GM12878 (cell line): ENCODE measurements around the gene AGAP2.

ENCODE experiments used
- ASH2L ChIP-seq: fragments of 300-600, 200-600 bp; sonication (generic); IDR thresholded peaks from 2 replicates; pipeline ENCODE4 v1.6.1; 2017; ENCODE audit warnings: low read depth, mild to moderate bottlenecking, borderline replicate concordance
- BACH1 ChIP-seq: fragments of 450-650 bp; IDR thresholded peaks from 2 replicates; pipeline ENCODE4 v1.6.1; 2017; ENCODE audit warnings: mild to moderate bottlenecking, borderline replicate concordance
- BCL11A ChIP-seq: IDR thresholded peaks from 2 replicates; pipeline ENCODE4 v1.6.1; 2011; ENCODE audit warnings: low read depth, low read length
- FOXM1 ChIP-seq: IDR thresholded peaks from 2 replicates; pipeline ENCODE4 v1.6.1; 2012; ENCODE audit warnings: low read depth, mild to moderate bottlenecking, inconsistent platforms, low read length, moderate library complexity
- NR2C2 ChIP-seq: IDR thresholded peaks from 2 replicates; pipeline ENCODE4 v1.6.1; 2011; ENCODE audit warnings: borderline replicate concordance, low read depth; ENCODE audit not compliant: control insufficient read depth, insufficient read length
- PAX5 ChIP-seq: IDR thresholded peaks from 2 replicates; pipeline ENCODE4 v1.6.1; 2011; ENCODE audit warnings: low read depth, low read length, borderline replicate concordance
- POLR2AphosphoS5 ChIP-seq: IDR thresholded peaks from 2 replicates; pipeline ENCODE4 v1.6.1; 2011; ENCODE audit warnings: mild to moderate bottlenecking, low read length, inconsistent platforms
- RFX5 ChIP-seq: IDR thresholded peaks from 2 replicates; pipeline ENCODE4 v1.6.1; 2011; ENCODE audit warnings: low read depth, low read length, improper control_type of control experiment
- SIN3A ChIP-seq: IDR thresholded peaks from 2 replicates; pipeline ENCODE4 v1.6.1; 2012; ENCODE audit warnings: low read depth, low read length, improper control_type of control experiment
- SRF ChIP-seq, 2 experiments: IDR thresholded peaks; 2 replicates each; pipeline ENCODE4 v1.6.1; 2011; ENCODE audit warnings: low read depth in 2 of 2, low read length in 2 of 2, mild to moderate bottlenecking in 1 of 2, moderate library complexity in 1 of 2
- USF1 ChIP-seq: IDR thresholded peaks from 2 replicates; pipeline ENCODE4 v1.6.1; 2011; ENCODE audit warnings: borderline replicate concordance, low read depth, mild to moderate bottlenecking, moderate library complexity, mixed read lengths, low read length; ENCODE audit not compliant: insufficient read depth; ENCODE audit errors: extremely low read length
- ZBTB33 ChIP-seq: fragments of 450-650 bp; IDR thresholded peaks from 2 replicates; pipeline ENCODE4 v1.6.1; 2017; ENCODE audit warnings: mild to moderate bottlenecking
- TF ChIP-seq, protein P1 (sequence below): fragments of 450-650 bp; IDR thresholded peaks from 2 replicates; pipeline ENCODE4 v1.6.1; 2017; ENCODE audit warnings: mild to moderate bottlenecking, moderate library complexity
- TF ChIP-seq, protein P2 (sequence below), 3 experiments: IDR thresholded peaks in 2 of 3; conservative IDR thresholded peaks in 1 of 3; 2 replicates each; pipeline ENCODE4 v1.5.1; 2011; ENCODE audit warnings: low read depth in 3 of 3, low read length in 3 of 3, mild to moderate bottlenecking in 3 of 3, control low read depth in 2 of 3, moderate library complexity in 2 of 3, inconsistent platforms in 1 of 3, mixed read lengths in 1 of 3; ENCODE audit not compliant: control insufficient read depth in 2 of 3, insufficient read depth in 1 of 3; ENCODE audit errors: extremely low read depth in 1 of 3

GRCh38 chr12:57723630-57723962, 14.9 kb downstream of the AGAP2 start:
- TF ChIP-seq BCL11A, result no peak
- TF ChIP-seq USF1, result no peak
- no peak for TF ChIP-seq NR2C2
- TF ChIP-seq, protein P1, sequence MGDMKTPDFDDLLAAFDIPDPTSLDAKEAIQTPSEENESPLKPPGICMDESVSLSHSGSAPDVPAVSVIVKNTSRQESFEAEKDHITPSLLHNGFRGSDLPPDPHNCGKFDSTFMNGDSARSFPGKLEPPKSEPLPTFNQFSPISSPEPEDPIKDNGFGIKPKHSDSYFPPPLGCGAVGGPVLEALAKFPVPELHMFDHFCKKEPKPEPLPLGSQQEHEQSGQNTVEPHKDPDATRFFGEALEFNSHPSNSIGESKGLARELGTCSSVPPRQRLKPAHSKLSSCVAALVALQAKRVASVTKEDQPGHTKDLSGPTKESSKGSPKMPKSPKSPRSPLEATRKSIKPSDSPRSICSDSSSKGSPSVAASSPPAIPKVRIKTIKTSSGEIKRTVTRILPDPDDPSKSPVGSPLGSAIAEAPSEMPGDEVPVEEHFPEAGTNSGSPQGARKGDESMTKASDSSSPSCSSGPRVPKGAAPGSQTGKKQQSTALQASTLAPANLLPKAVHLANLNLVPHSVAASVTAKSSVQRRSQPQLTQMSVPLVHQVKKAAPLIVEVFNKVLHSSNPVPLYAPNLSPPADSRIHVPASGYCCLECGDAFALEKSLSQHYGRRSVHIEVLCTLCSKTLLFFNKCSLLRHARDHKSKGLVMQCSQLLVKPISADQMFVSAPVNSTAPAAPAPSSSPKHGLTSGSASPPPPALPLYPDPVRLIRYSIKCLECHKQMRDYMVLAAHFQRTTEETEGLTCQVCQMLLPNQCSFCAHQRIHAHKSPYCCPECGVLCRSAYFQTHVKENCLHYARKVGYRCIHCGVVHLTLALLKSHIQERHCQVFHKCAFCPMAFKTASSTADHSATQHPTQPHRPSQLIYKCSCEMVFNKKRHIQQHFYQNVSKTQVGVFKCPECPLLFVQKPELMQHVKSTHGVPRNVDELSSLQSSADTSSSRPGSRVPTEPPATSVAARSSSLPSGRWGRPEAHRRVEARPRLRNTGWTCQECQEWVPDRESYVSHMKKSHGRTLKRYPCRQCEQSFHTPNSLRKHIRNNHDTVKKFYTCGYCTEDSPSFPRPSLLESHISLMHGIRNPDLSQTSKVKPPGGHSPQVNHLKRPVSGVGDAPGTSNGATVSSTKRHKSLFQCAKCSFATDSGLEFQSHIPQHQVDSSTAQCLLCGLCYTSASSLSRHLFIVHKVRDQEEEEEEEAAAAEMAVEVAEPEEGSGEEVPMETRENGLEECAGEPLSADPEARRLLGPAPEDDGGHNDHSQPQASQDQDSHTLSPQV, result no peak
- no peak for TF ChIP-seq ZBTB33
- TF ChIP-seq SRF (IDR thresholded peaks at IDR 0.05; ENCODE audit: low read depth in 2 of 2, low read length in 2 of 2), result no peak
- TF ChIP-seq BACH1, result no peak
- TF ChIP-seq, protein P2, sequence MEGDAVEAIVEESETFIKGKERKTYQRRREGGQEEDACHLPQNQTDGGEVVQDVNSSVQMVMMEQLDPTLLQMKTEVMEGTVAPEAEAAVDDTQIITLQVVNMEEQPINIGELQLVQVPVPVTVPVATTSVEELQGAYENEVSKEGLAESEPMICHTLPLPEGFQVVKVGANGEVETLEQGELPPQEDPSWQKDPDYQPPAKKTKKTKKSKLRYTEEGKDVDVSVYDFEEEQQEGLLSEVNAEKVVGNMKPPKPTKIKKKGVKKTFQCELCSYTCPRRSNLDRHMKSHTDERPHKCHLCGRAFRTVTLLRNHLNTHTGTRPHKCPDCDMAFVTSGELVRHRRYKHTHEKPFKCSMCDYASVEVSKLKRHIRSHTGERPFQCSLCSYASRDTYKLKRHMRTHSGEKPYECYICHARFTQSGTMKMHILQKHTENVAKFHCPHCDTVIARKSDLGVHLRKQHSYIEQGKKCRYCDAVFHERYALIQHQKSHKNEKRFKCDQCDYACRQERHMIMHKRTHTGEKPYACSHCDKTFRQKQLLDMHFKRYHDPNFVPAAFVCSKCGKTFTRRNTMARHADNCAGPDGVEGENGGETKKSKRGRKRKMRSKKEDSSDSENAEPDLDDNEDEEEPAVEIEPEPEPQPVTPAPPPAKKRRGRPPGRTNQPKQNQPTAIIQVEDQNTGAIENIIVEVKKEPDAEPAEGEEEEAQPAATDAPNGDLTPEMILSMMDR (IDR thresholded peaks at IDR 0.05 in 2 of 3, conservative IDR thresholded peaks at IDR 0.05 in 1 of 3; ENCODE audit: control insufficient read depth in 2 of 3, extremely low read depth in 1 of 3, insufficient read depth in 1 of 3, low read depth in 3 of 3, low read length in 3 of 3), result no peak
- TF ChIP-seq ASH2L, result no peak
- no peak for TF ChIP-seq RFX5
- no peak for TF ChIP-seq PAX5
- no peak for TF ChIP-seq FOXM1
- TF ChIP-seq POLR2AphosphoS5, result no peak
- no peak for TF ChIP-seq SIN3A
